Stomach (tissue), 4 donors: ENCODE data around the gene DIPK1B.

Source experiments
- CTCF ChIP-seq, 7 experiments: fragments of 450-650 bp in 4 of 7; fragments of 200-600 bp in 3 of 7; sonication (generic) in 3 of 7; IDR thresholded peaks; one replicate each; pipeline ENCODE4 v1.5.1; 2016 to 2019; ENCODE audit warnings: antibody characterized with exemption in 7 of 7, control low read depth in 2 of 7, mild to moderate bottlenecking in 1 of 7
- POLR2A ChIP-seq, 4 donors: fragments of 450-650 bp; IDR thresholded peaks; one replicate each; pipeline ENCODE4 v1.6.1; 2016; ENCODE audit warnings: antibody characterized with exemption in 4 of 4, control low read depth in 2 of 4, mild to moderate bottlenecking in 1 of 4, moderate library complexity in 1 of 4
- POLR2AphosphoS5 ChIP-seq, 3 donors: sonication (generic); formaldehyde crosslinking; IDR thresholded peaks; one replicate each; pipeline ENCODE4 v1.6.1; 2016; ENCODE audit warnings: antibody characterized with exemption in 3 of 3

- no peak for TF ChIP-seq POLR2A (IDR thresholded peaks at IDR 0.05)
- TF ChIP-seq CTCF (IDR thresholded peaks at IDR 0.05), result no peak
- TF ChIP-seq POLR2AphosphoS5 (IDR thresholded peaks at IDR 0.05), result no peak
These were observed 29.1 kb upstream of the DIPK1B start for GRCh38 chr9:136683173-136683745.
